ENCODE measurements around the gene MESD. TPM values are rescaled to one million over a fixed set of nuclear protein-coding genes. Genes with fewer than 3 reads are reported as not detected.

MESD gene
- total and polyA plus RNA-seq, 9 of the 15 experiments (the other 6 are each of a cell fraction or from before 2014, with no cell fraction given): 11.3 to 39.7 (median 22.8) TPM

DNA sequence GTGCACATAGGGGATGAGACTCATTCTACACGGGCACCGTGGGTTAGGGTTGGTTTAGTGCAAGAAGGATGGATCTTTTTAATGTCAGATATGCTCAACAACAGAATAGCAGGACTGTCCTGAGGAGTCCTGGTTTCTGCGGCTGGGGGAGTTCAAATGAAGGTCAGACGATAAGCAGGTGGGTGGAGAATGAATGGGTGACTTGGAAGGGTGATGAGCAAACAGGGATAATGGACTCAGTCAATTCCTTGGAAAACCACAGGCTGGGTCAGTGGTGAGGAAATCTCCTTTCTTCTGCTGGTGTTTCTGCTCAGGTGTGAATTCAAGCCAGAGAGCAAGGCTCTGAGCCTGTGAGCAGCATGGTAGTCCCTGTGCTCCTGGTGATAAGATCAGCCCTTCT is 59.9 kb downstream of the MESD start:
- in situ Hi-C loops (cut with MboI): no loop called here
- no peaks in the 10 kb centered on the region; the same call in 1 of the 2 replicates for H3K9me3 ChIP-seq (replicated peaks; ENCODE audit: control insufficient read depth, insufficient read depth, low read depth, low read length)
- no peaks in the 10 kb centered on the region for H3K9me1 ChIP-seq (ENCODE audit: control insufficient read depth, insufficient read depth, low read length)
- no peak overlapping the region for H2AFZ ChIP-seq (ENCODE audit: low read depth, low read length)
- CTCF ChIA-PET (ENCODE audit: low intra/inter-chr PET ratio): no interaction called here
- 0 out of 2 replicates have a peak, but pooled peaks cover 7% of the 10 kb centered on the region for H4K20me1 ChIP-seq (replicated peaks; ENCODE audit: control insufficient read depth, insufficient read depth, low read length)
- no peaks in the 10 kb centered on the region for H3K79me2 ChIP-seq (ENCODE audit: control insufficient read depth, insufficient read depth, low read length)
- DNase-seq (ENCODE audit: extremely low read depth in 1 of 4, low spot score in 3 of 4) (peak; percentile 24 to 48 (median 39)), ATAC-seq (peak; percentile 54), FAIRE-seq (peak; percentile 75)
- peaks cover 0 to 13% of the 10 kb centered on the region in 2 experiments; a peak in 2 of 5 replicates for H3K4me1 ChIP-seq (replicated peaks in 1 of 2; ENCODE audit: control insufficient read depth in 2 of 2, insufficient read depth in 2 of 2, low read length in 2 of 2)
- H3K4me3 ChIP-seq: no peak overlapping the region
- H3K36me3 ChIP-seq (ENCODE audit: control insufficient read depth, insufficient read depth, low read length): no peaks in the 10 kb centered on the region
- no peak overlapping the region for H3K9ac ChIP-seq (ENCODE audit: insufficient read depth in 1 of 2, low read depth in 2 of 2, low read length in 2 of 2)
- POLR2A ChIA-PET: interaction anchor here (0.8 to 1.2 kb wide), 2 partner anchors 8 to 267 kb away, joined by 3 read pairs; no protein-coding TSS in a partner anchor
- H3K27ac ChIP-seq (ENCODE audit: extremely low read depth, low read depth, low read length): no peak overlapping the region
- BruUV-seq (replicated peaks): no TSS peak
- peaks cover 25 to 57% of the 10 kb centered on the region in 2 experiments for H3K27me3 ChIP-seq (ENCODE audit: control insufficient read depth in 2 of 2, insufficient read depth in 2 of 2, low read length in 2 of 2)
- WGBS (ENCODE audit: insufficient coverage, low coverage, missing lambda C conversion rate): 0% methylated on average over 4 of the region's 4 CpGs
- intact Hi-C loops (cut with micrococcal nuclease): no loop called here
- peak overlapping the region; percentile 16; the same call in 1 of the 2 replicates for H3K4me2 ChIP-seq (ENCODE audit: insufficient read depth, low read length)
- TF ChIP-seq ZNF311 (CRISPR knock-in tag; IDR thresholded peaks at IDR 0.05): no peak
- TF ChIP-seq, protein P1, sequence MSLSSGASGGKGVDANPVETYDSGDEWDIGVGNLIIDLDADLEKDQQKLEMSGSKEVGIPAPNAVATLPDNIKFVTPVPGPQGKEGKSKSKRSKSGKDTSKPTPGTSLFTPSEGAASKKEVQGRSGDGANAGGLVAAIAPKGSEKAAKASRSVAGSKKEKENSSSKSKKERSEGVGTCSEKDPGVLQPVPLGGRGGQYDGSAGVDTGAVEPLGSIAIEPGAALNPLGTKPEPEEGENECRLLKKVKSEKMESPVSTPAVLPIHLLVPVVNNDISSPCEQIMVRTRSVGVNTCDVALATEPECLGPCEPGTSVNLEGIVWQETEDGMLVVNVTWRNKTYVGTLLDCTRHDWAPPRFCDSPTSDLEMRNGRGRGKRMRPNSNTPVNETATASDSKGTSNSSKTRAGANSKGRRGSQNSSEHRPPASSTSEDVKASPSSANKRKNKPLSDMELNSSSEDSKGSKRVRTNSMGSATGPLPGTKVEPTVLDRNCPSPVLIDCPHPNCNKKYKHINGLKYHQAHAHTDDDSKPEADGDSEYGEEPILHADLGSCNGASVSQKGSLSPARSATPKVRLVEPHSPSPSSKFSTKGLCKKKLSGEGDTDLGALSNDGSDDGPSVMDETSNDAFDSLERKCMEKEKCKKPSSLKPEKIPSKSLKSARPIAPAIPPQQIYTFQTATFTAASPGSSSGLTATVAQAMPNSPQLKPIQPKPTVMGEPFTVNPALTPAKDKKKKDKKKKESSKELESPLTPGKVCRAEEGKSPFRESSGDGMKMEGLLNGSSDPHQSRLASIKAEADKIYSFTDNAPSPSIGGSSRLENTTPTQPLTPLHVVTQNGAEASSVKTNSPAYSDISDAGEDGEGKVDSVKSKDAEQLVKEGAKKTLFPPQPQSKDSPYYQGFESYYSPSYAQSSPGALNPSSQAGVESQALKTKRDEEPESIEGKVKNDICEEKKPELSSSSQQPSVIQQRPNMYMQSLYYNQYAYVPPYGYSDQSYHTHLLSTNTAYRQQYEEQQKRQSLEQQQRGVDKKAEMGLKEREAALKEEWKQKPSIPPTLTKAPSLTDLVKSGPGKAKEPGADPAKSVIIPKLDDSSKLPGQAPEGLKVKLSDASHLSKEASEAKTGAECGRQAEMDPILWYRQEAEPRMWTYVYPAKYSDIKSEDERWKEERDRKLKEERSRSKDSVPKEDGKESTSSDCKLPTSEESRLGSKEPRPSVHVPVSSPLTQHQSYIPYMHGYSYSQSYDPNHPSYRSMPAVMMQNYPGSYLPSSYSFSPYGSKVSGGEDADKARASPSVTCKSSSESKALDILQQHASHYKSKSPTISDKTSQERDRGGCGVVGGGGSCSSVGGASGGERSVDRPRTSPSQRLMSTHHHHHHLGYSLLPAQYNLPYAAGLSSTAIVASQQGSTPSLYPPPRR (CRISPR knock-in tag; IDR thresholded peaks at IDR 0.05; ENCODE audit: borderline replicate concordance): no peak
- peak; percentile 52 for TF ChIP-seq TCF3 (CRISPR knock-in tag; IDR thresholded peaks at IDR 0.05)
- TF ChIP-seq, protein P2, sequence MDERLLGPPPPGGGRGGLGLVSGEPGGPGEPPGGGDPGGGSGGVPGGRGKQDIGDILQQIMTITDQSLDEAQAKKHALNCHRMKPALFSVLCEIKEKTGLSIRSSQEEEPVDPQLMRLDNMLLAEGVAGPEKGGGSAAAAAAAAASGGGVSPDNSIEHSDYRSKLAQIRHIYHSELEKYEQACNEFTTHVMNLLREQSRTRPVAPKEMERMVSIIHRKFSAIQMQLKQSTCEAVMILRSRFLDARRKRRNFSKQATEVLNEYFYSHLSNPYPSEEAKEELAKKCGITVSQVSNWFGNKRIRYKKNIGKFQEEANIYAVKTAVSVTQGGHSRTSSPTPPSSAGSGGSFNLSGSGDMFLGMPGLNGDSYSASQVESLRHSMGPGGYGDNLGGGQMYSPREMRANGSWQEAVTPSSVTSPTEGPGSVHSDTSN (CRISPR knock-in tag; IDR thresholded peaks at IDR 0.05; ENCODE audit: low read depth): no peak
- TF ChIP-seq, protein P2 (tag; conservative IDR thresholded peaks at IDR 0.05; ENCODE audit: low read depth): no peak
- no peak for TF ChIP-seq ZNF75A (CRISPR knock-in tag; IDR thresholded peaks at IDR 0.05)
- TF ChIP-seq CHCHD3 (CRISPR knock-in tag; IDR thresholded peaks at IDR 0.05): no peak
- TF ChIP-seq CTBP1 (IDR thresholded peaks at IDR 0.05; ENCODE audit: borderline replicate concordance): peak; percentile 60; the same call in 1 of the 2 replicates
- no peak for TF ChIP-seq ZNF589 (CRISPR knock-in tag; IDR thresholded peaks at IDR 0.05; ENCODE audit: low read depth)
- no peak for TF ChIP-seq SRSF9 (IDR thresholded peaks at IDR 0.05; ENCODE audit: borderline replicate concordance, low read depth, low read length)
- TF ChIP-seq, protein P3, sequence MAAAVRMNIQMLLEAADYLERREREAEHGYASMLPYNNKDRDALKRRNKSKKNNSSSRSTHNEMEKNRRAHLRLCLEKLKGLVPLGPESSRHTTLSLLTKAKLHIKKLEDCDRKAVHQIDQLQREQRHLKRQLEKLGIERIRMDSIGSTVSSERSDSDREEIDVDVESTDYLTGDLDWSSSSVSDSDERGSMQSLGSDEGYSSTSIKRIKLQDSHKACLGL (CRISPR knock-in tag; IDR thresholded peaks at IDR 0.05; ENCODE audit: borderline replicate concordance, poor library complexity, severe bottlenecking): no peak
- TF ChIP-seq, protein P4, sequence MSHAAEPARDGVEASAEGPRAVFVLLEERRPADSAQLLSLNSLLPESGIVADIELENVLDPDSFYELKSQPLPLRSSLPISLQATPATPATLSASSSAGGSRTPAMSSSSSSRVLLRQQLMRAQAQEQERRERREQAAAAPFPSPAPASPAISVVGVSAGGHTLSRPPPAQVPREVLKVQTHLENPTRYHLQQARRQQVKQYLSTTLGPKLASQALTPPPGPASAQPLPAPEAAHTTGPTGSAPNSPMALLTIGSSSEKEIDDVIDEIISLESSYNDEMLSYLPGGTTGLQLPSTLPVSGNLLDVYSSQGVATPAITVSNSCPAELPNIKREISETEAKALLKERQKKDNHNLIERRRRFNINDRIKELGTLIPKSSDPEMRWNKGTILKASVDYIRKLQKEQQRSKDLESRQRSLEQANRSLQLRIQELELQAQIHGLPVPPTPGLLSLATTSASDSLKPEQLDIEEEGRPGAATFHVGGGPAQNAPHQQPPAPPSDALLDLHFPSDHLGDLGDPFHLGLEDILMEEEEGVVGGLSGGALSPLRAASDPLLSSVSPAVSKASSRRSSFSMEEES (CRISPR knock-in tag; IDR thresholded peaks at IDR 0.05): no peak
- no peak for TF ChIP-seq ZNF24 (IDR thresholded peaks at IDR 0.05)
